ENCODE data around the gene GPS2.

The GPS2 gene, protein sequence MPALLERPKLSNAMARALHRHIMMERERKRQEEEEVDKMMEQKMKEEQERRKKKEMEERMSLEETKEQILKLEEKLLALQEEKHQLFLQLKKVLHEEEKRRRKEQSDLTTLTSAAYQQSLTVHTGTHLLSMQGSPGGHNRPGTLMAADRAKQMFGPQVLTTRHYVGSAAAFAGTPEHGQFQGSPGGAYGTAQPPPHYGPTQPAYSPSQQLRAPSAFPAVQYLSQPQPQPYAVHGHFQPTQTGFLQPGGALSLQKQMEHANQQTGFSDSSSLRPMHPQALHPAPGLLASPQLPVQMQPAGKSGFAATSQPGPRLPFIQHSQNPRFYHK

DNA sequence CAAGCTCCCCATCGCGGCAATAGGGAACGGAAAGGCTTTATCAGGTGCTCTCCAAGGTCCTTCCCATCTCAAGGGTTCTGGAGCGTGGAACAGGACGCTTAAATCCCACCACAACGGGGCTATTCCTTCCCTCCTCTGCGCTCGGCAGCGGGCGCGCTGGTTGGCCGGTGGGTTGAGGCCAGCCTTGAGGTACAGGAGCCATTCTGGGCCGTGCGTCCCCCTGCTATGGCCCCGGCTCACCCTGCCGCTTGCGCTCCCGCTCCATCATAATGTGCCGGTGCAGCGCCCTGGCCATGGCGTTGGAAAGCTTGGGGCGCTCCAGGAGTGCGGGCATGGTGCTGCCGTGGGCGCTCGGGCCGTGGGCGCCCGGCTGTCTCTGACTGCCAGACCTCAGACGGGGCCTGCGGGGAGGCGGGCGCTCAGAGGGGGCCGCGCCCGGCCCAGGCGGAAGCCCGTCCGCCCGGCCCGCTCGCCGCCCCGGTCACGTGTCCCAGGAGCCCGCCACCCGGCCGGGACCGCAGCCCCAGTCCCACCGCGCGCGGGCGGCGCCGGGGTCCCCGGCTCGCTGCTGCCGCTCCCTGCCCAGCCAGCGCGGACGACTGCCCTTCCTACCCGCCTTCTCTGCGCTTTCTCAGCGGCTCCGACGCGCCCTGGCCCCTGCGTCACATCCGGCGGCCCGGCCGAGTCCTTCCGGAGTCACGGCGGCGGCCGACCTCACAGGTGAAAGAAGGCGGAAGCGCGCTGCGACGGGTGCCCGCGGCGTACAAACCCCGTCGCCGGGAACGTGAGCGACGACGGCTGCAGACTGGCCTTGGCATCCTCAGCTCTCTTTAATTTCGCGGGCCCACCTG, at the start of gene GPS2:
Gene GPS2, minus strand, starts transcription at position 642 of the 851 bp plus-strand sequence. Its CDS starts 308 bp downstream, at position 334.
- DNase-seq (ENCODE audit: low read depth): peak; percentile 93

GRCh38 chr17:7363311-7363710, 48.2 kb upstream of the GPS2 start:
- no peak for DNase-seq (ENCODE audit: low read depth)

DNA sequence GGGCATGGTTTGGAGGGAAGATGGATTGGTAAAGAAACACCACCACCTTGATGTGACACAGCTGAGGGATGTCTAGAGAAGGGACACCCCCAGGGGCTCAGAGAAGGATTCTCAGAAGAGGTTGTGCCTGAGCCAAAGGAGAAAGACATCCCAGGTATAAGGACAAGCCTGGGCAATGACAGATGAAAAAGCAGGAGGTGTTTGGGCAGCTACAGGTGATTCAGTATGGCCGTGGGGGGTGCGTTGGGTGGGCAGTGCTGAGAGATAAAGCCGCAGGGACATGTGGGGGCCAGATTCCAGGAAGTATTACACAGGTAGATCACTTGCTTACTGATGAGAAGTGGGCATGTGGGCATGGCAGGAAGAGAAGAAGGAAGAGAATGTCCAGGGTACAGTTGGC, 46.7 kb upstream of the GPS2 start:
- no peak for DNase-seq (ENCODE audit: low read depth)

DNA sequence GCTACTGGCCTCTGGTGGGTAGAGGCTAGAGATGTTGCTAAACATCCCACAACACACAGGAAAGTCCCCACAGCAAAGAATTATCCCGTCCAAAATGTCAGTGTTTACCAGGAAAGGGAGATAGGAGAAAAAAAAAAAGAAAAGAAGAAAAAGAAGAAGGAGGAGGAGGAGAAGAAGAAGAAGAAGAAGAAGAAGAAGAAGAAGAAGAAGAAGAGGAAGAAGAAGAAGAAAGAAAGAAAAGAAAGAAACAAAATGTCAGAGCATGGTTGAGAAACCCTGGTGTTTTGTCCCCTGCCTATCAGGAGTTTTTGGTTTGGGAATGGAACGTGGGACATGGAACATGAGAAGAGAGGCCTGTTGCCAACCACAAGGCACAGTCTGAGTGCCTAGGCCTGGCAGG, 42.2 kb upstream of the GPS2 start:
- no peak for DNase-seq (ENCODE audit: low read depth)

GRCh38 chr17:7356756-7357155, 41.6 kb upstream of the GPS2 start:
- no peak for DNase-seq (ENCODE audit: low read depth)

DNA sequence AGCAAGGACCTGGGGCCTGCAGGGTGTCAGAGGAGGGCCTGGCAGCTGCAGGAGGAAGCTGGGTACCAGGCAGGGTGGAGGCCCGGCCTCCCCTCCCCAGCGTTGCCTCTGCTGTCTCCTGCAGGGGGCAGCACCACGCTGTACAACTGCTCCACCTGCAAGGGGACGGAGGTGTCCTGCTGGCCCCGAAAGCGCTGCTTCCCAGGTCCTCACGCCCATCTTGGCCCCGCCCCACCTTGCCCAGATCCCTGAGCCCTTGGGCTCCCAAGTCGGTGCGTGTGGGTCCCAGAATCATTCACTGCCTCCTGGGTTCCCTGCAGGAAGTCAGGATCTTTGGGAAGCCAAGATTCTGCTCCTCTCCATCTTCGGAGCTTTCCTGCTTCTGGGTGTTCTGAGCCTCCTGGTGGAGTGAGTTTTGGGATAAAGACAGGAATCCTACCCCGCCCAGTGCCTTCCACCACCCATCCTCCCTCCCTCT, 41.0 kb upstream of the GPS2 start:
- DNase-seq (ENCODE audit: low read depth): peak; percentile 81

- DNase-seq (ENCODE audit: low read depth): no peak
These were observed 40.4 kb upstream of the GPS2 start for GRCh38 chr17:7355573-7355972.

- no peak for DNase-seq (ENCODE audit: low read depth)
These were observed 39.9 kb upstream of the GPS2 start, which contains the start of gene TMEM95 for GRCh38 chr17:7355053-7355452. TSS of gene TMEM95 (plus strand) at chr17:7355156. CDS start at chr17:7355205, 49 bp downstream.

DNA sequence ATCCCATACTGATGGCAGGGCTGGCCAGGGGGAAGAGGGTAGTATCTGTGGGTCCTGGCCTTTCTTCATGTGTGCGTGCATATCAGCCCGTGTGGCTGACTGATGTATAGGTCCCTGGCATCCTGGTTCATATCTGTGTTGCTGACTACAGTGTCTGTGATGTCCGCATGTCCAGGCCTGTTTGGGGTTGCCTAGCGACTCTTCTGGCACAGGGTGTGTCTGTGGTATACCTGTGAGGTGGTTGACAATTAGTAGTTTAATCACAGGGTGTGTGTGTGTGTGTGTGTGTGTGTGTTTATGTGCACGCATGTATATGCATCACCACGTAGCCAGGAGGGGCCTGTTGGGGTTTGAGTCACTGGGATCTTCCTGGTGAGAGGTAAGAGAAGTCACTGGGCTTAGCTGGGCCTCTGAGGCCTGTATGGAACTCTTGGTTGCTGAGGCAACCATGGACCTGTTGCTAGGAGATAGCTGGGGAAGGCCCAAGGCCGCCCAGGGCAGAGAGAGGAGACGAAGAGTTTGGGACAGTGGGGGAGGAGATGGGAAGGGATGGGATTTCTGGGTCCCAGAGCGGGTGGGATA, 39.2 kb upstream of the GPS2 start:
- no peak for DNase-seq (ENCODE audit: low read depth)

DNA sequence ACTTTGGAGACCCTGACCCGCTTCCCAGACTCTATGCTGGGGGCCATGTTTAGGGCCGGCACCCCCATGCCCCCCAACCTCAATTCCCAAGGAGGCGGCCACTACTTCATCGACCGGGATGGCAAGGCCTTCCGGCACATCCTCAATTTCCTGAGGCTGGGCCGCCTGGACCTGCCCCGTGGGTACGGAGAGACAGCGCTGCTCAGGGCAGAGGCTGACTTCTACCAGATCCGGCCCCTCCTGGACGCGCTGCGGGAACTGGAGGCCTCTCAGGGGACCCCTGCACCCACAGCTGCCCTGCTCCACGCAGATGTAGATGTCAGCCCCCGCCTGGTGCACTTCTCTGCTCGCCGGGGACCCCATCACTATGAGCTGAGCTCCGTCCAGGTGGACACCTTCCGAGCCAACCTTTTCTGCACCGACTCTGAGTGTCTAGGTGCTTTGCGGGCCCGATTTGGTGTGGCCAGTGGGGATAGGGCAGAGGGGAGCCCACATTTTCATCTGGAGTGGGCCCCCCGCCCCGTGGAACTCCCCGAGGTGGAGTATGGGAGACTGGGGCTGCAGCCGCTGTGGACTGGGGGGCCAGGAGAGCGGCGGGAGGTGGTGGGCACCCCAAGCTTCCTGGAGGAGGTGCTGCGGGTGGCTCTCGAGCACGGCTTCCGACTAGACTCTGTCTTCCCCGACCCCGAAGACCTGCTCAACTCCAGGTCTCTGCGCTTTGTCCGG, 37.9 kb upstream of the GPS2 start:
- DNase-seq (ENCODE audit: low read depth): no peak

- no peak for DNase-seq (ENCODE audit: low read depth)
These were observed 37.3 kb upstream of the GPS2 start for GRCh38 chr17:7352503-7352889.

- DNase-seq (ENCODE audit: low read depth): peak; percentile 77
These were observed 36.7 kb upstream of the GPS2 start, which contains the start of gene KCTD11 for GRCh38 chr17:7351665-7352502. TSS of gene KCTD11 (plus strand) at chr17:7352162.

GRCh38 chr17:7348478-7349242, 33.5 kb upstream of the GPS2 start:
- no peak for DNase-seq (ENCODE audit: low read depth)

DNA sequence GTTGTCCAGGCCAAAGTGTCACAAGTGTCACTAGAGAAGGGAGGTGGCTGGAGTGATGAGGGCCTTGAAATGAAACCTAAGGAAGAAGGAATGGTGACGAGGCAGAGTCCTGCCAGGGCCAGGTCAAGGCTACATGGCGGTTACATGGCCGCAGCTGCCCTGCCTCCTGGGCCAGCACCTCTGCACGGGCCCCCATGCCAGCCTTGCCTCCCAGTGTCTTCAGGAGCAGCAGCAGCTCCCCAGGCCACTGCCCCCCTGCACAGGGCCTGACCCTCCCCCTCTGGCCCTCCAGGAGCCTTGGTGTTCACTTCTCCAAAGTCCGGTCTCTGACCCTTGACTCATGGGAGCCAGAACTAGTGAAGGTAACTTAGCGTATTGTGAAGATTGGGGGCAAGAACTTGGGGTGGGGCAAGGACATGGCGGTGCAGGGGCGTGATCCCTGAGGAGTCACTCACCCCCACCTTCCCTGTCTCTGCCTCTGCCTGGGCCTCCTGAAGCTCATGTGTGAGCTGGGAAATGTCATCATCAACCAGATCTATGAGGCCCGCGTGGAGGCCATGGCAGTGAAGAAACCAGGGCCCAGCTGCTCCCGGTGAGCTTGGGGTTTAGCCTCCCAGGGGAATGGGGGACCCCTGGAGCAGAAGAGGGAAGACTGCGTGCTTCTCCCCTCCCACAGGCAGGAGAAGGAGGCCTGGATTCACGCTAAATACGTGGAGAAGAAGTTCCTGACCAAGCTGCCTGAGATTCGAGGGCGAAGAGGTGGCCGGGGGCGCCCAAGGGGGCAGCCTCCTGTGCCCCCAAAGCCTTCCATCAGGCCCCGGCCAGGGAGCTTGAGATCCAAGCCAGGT, 32.7 kb upstream of the GPS2 start:
- no peak for DNase-seq (ENCODE audit: low read depth)

DNA sequence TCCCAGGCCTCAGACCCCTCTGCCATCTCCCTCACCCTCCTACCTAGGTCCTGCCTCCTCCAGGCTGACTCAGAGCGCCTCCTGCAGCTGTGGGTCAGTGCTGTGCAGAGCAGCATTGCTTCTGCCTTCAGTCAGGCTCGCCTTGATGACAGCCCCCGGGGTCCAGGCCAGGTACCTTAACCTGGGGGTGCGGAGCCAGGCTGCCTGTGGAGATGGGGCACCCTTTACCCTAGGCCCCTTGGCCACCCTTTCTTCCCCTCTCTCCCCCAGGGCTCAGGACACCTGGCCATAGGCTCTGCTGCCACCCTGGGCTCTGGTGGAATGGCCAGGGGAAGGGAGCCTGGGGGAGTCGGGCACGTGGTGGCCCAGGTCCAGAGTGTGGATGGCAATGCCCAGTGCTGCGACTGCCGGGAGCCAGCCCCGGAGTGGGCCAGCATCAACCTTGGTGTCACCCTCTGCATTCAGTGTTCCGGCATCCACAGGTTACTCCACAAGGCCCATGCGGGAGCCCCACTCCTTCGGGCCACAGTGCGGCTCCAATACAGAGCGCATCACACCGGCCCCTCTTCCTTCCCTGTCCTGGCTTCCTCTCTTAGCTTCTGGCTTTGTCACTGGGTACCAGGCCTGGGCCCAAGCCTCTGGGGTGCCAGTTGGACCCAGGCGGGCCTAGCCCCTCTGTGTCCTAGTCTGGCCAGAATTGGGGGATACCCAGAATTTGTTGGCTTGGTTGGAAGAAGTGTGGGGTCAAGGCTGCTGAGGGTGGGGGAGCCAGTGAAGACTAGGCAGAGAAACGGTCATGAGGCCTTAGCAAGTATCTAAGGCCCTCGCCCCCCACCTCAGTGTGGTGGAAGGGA, 31.8 kb upstream of the GPS2 start:
- no peak for DNase-seq (ENCODE audit: low read depth)

- no peak for DNase-seq (ENCODE audit: low read depth)
These were observed 28.1 kb upstream of the GPS2 start for GRCh38 chr17:7343250-7343649.

DNA sequence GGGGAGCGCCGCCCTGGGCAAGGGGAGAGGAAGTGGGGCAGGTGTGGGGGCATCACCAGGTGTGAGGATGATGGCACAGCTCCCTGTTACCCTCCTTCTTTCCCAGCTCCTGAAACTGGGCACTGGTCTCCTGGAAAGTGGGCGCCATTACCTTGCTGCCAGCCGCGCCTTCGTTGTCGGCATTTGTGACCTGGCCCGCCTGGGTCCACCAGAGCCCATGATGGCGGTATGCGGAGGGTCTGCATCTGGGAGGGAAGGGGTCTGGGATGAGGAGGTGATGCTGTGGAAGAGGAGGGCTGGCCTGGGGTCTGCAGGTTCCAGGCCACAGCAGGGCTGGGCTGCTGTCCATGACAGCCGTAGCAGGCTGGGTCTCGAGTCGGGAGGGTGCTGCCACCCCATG, 26.7 kb upstream of the GPS2 start:
- DNase-seq (ENCODE audit: low read depth): no peak

DNA sequence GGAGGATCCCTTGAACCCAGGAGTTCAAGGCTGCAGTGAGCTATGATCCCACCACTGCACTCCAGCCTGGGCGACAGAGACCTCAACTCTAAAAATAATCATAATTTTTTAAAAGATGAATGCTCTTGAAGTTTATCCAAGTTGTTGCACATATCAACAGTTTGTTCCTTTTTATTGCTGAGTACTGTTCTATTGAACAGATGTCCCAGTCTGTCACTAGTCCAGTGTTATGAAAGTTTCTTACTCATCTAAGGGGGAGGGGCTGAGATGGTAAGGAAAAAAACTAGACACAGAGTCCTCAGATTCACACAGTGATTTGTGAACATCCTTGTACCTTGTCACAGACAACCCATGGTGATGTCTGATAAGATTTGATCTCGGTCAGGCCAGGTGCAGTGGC, 25.0 kb upstream of the GPS2 start:
- no peak for DNase-seq (ENCODE audit: low read depth)

Data from activated T-cell treated with anti-CD3 and anti-CD28 coated beads for 48 hours (primary cell).